HG02623 (cell line): ENCODE results near the gene TSPAN14.
"Not testable (repeated sequence)": the region's sequence is repeated elsewhere in the genome, so short reads cannot be mapped to it uniquely, and the experiment has no call there.

Source experiments
- ATAC-seq: cut with Tn5 transposase; IDR thresholded peaks from one replicate; pipeline ENCODE4 v1.9.1; 2021; ENCODE audit warnings: moderate library complexity; ENCODE audit not compliant: unreplicated experiment

Gene TSPAN14

GRCh38 chr10:80468002-80468401 lies 13.9 kb downstream of the TSPAN14 start:
- ATAC-seq: no peak

GRCh38 chr10:80468806-80469421 lies 14.8 kb downstream of the TSPAN14 start:
- ATAC-seq: no peak

- ATAC-seq: no peak
Measured at GRCh38 chr10:80470266-80470665, 16.2 kb downstream of the TSPAN14 start.

DNA sequence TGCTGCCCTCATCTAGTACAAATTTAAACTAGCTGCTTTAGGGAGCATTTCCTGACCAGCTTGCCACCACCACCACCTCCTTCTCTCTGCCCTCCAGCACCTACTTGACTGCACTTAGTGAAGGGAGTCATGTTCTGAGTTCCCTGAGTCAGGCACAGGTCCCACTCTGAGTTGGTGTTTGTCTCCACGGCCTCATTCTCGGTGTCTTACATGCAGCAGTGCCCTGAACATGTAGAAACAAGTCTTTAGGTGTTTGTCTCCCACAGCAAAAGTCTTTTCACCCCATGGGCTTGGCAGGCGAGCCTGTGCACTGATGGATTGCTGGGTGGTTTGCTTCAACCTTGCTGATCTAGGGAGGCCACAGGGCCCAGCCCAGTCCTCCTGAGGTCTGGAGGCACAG lies 16.9 kb downstream of the TSPAN14 start:
- no peak for ATAC-seq

GRCh38 chr10:80471715-80472233 lies 17.7 kb downstream of the TSPAN14 start:
- peak; percentile 41 for ATAC-seq

- ATAC-seq: peak; percentile 88
Measured at GRCh38 chr10:80472234-80473095, 18.4 kb downstream of the TSPAN14 start.

- ATAC-seq: no peak
Measured at GRCh38 chr10:80473096-80473657, 19.1 kb downstream of the TSPAN14 start.

DNA sequence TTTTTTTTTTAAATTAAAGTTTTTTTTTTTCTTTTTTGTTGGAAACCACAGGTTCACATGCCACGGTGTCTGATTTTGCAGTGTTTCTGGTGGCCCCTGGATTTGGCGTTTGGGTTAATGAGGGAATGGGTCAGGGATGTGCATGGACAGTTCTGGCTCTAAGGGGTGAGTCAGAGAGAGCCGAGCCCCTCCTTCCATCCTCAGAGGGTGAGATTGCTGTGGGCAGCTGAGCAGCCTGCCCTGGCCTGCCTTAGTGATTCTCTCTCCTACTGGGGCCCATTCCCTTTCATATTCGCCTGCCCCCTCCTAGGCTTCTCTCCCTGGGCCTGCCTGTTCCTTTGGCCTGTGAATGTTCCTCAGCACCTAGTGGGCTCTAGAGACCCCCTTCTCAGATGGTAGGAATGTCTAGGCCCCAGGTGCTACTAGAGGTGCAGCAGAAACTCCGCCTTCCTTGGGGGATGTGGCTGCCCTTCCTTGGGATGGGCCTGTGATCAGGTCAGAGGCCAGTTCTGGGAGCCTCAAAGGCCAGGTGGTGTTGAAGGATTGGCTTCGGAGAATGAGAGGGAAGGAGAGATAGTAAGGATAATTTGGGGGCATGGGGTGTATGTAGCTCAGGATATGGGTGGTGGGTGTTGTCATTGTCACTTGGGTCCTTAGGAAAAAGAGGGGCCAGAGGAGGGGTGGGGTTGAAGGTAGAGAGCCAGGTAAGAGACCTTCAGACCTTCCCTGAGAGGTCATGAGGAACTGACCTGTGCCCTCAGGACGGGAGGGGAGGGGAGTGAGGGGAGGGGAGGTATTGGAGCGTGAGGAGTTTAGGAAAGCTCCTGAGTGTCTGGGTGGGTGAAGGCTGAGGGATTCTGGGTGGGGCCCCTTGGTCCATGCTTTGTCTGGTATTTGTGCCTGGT lies 19.8 kb downstream of the TSPAN14 start:
- ATAC-seq: no peak

DNA sequence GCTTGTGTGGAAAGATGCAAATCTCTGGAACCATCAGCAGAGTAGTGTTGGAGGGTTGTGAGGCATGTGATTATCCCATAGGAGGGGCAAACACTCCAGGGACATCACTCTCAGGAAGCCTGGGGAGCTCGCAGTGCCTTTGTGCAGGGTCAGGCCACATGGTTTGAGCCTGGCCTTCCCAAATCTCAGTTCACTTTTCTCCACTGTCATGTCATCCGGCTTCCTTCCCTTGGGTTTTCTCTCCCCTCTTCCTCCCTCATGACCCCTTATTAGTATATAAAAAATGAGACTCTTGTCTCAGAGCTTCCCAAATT lies 20.4 kb downstream of the TSPAN14 start:
- ATAC-seq: no peak

- no peak for ATAC-seq
Measured at GRCh38 chr10:80474941-80475340, 20.8 kb downstream of the TSPAN14 start.

GRCh38 chr10:80475641-80476040 lies 21.5 kb downstream of the TSPAN14 start:
- not testable (repeated sequence) for ATAC-seq

DNA sequence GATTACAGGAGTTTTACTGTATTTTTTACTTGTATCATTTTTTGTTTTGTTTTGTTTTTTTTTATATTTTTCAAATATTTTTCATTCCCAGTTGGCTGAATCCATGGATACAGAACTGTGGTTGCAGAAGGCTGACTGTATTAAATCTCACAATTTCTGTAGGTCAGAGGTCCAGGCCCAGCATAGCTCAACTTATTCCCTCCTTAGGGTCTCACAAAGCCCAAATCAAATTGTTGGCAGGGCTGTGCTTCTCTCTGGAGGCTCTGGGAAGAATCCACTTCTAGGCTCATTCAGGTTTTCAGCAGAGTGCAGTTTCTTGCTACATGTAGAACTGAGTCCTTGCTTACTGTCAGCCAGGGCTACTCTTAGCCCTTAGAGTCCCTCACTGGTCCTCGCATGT lies 22.6 kb downstream of the TSPAN14 start:
- ATAC-seq: no peak

- ATAC-seq: no peak
Measured at GRCh38 chr10:80477813-80478212, 23.7 kb downstream of the TSPAN14 start.

DNA sequence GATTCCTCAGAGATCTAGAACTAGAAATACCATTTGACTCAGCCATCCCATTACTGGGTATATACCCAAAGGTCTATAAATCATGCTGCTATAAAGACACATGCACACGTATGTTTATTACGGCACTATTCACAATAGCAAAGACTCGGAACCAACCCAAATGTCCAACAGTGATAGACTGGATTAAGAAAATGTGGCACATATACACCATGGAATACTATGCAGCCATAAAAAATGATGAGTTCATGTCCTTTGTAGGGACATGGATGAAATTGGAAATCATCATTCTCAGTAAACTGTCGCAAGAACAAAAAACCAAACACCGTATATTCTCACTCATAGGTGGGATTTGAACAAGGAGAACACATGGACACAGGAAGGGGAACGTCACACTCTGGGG lies 26.3 kb downstream of the TSPAN14 start:
- ATAC-seq: not testable (repeated sequence)

GRCh38 chr10:80480852-80481251 lies 26.7 kb downstream of the TSPAN14 start:
- ATAC-seq: no peak

- no peak for ATAC-seq
Measured at GRCh38 chr10:80484243-80484642, 30.1 kb downstream of the TSPAN14 start.

DNA sequence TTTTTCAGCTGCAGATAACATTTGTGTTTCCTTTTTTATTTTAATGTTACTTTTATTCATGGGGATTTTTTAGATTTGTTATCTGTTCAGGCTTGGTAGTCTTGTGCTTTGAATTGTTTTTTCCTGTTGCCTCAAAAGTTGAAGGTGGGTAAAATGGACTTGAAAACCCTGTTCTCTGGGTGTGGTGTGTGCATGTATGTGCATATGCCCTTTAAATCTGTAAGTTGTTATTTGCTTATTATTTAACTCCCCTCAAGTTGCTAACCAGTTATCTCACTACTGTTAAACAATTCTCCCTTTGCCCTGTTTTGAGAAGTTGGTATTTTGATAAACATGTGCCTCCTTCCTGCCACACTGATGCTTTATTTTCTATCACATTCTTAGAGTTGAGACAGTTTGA lies 30.6 kb downstream of the TSPAN14 start:
- ATAC-seq: no peak

DNA sequence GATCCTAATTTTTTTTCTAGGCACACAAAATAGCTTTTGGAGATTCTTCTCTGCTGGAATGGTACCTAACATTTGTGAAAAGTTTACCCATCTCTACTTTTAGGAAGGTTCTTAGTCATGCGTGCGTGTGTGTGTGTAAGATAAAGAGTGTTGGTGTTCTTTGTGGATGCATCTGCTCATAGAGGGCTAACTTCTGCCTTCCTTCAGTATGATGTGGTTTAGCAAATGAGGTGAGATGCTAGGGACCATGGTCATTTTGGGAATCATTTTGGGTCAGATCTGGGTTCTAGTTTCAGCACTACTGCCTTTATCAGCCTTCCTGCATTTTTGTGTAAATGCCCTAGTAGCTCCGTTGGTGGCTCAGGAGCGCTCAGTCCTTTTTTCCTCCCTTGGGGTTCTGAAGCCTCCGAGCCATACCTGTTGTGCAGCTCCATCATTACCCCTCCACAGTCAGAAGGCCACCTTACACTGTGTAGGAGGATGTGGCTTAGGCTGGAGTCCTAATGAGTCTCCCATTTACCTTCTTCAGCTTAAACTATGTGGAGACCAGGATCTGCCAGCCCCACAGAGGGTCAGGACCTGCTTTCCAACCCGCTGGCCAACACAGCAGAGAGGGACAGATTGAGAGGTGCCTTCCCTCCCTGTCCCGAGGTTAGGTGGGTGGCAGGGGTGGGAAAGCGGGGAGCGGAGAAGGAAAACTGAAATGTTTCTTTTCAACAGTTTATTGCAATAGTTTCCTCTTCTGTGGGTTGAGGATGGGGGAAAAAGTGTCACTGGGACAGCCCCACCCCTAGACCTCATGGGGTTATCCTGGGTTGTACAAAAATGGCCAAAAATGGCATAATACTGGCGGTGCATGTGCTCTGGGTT lies 31.2 kb downstream of the TSPAN14 start:
- no peak for ATAC-seq

DNA sequence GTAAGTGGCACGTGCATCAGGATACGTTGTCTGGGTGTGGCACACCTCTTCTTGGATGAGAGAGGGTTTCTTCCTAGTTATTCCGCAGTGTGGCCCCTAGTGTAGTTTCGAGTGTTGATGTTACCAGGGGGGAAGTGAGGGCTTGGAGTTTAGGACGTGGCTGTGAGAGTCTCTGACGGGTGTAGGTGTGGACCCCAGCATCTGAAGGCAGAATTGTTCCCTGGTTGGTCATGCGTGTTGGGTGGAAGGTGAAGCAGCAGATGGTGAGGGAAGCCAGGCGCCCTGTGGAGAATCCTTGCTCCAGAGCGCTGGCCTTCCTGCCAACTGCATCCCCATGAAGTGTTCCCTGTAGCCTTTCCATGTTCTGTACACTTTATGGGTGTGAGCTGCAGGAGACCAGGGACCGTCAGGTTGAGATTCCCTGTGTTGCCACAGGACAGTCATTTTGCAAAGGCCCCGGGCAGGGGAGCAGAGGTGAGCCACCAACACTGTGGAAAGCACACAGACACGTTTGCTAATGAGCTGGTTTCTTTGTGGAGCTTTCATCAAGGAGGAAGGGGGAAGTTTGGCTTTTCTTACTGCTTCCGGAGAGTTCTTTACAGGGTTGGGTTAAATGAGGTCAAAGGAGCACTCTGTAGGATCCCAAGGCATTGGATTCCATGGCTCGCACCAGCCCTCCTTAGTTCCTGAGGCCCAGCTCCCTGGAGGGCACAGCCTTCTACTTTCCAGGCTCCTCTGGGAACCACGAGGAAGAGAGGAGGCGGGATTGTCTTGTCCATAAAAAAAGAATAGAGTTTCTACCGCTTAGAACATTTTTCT lies 32.0 kb downstream of the TSPAN14 start:
- no peak for ATAC-seq
